GM12878 (cell line): ENCODE data around the gene TMEM161A. TPM values are rescaled to one million over a fixed set of nuclear protein-coding genes. Genes with fewer than 3 reads are reported as not detected.

Source experiments
- ATF3 ChIP-seq: IDR thresholded peaks from 2 replicates; pipeline ENCODE4 v1.6.1; 2011; ENCODE audit warnings: low read depth, mild to moderate bottlenecking, low read length, moderate library complexity, borderline replicate concordance; ENCODE audit errors: extremely low read depth
- BACH1 ChIP-seq: fragments of 450-650 bp; IDR thresholded peaks from 2 replicates; pipeline ENCODE4 v1.6.1; 2017; ENCODE audit warnings: mild to moderate bottlenecking, borderline replicate concordance
- BCL11A ChIP-seq: IDR thresholded peaks from 2 replicates; pipeline ENCODE4 v1.6.1; 2011; ENCODE audit warnings: low read depth, low read length
- BHLHE40 ChIP-seq, 2 experiments: fragments of 450-650 bp in 1 of 2; IDR thresholded peaks; 2 replicates each; pipeline ENCODE4 v1.6.1; 2011 to 2017; ENCODE audit warnings: low read depth in 2 of 2, borderline replicate concordance in 1 of 2, improper control_type of control experiment in 1 of 2, low read length in 1 of 2, mild to moderate bottlenecking in 1 of 2
- BMI1 ChIP-seq: fragments of 450-650 bp; IDR thresholded peaks from 2 replicates; pipeline ENCODE4 v1.6.1; 2016; ENCODE audit warnings: mild to moderate bottlenecking, moderate library complexity, borderline replicate concordance
- CBX5 ChIP-seq: sonication (generic); IDR thresholded peaks from 2 replicates; pipeline ENCODE4 v1.6.1; 2016; ENCODE audit warnings: low read depth, moderate library complexity, mild to moderate bottlenecking, inconsistent platforms
- DPF2 ChIP-seq: fragments of 450-650 bp; IDR thresholded peaks from 2 replicates; pipeline ENCODE4 v1.6.1; 2017; ENCODE audit warnings: mild to moderate bottlenecking
- EZH2 ChIP-seq: IDR thresholded peaks from 2 replicates; pipeline ENCODE4 v1.6.1; 2012; ENCODE audit warnings: low read depth, mild to moderate bottlenecking, control low read depth, inconsistent platforms, low read length, borderline replicate concordance; ENCODE audit not compliant: control insufficient read depth
- HSF1 ChIP-seq: fragments of 150-350 bp; IDR thresholded peaks from 2 replicates; pipeline ENCODE4 v1.6.1; 2014; ENCODE audit warnings: mild to moderate bottlenecking, low read depth, low read length
- JUNB ChIP-seq: IDR thresholded peaks from 2 replicates; pipeline ENCODE4 v1.6.1; 2016; ENCODE audit warnings: antibody characterized with exemption, mild to moderate bottlenecking
- MLLT1 ChIP-seq: fragments of 450-650 bp; IDR thresholded peaks from 2 replicates; pipeline ENCODE4 v1.6.1; 2016; ENCODE audit warnings: mild to moderate bottlenecking
- NR2C2 ChIP-seq: IDR thresholded peaks from 2 replicates; pipeline ENCODE4 v1.6.1; 2011; ENCODE audit warnings: borderline replicate concordance, low read depth; ENCODE audit not compliant: control insufficient read depth, insufficient read length
- NRF1 ChIP-seq: conservative IDR thresholded peaks from 2 replicates; pipeline ENCODE4 v1.6.1; 2011; ENCODE audit warnings: mild to moderate bottlenecking, low read depth, low read length, improper control_type of control experiment
- RB1 ChIP-seq: fragments of 450-650 bp; formaldehyde crosslinking; IDR thresholded peaks from 2 replicates; pipeline ENCODE4 v1.6.1; 2017; ENCODE audit warnings: mild to moderate bottlenecking, borderline replicate concordance
- RCOR1 ChIP-seq: conservative IDR thresholded peaks from 2 replicates; pipeline ENCODE4 v1.6.1; 2012; ENCODE audit warnings: low read depth, low read length, improper control_type of control experiment
- SIN3A ChIP-seq: IDR thresholded peaks from 2 replicates; pipeline ENCODE4 v1.6.1; 2012; ENCODE audit warnings: low read depth, low read length, improper control_type of control experiment
- SIX5 ChIP-seq: IDR thresholded peaks from 2 replicates; pipeline ENCODE4 v1.6.1; 2011; ENCODE audit warnings: mild to moderate bottlenecking, low read depth, low read length, moderate library complexity; ENCODE audit not compliant: severe bottlenecking
- YY1 ChIP-seq: IDR thresholded peaks from 2 replicates; pipeline ENCODE4 v1.6.1; 2011; ENCODE audit warnings: low read depth, mild to moderate bottlenecking, low read length
- ZNF622 ChIP-seq: fragments of 450-650 bp; IDR thresholded peaks from 2 replicates; pipeline ENCODE4 v1.6.1; 2017; ENCODE audit warnings: mild to moderate bottlenecking, inconsistent platforms
- polyA plus RNA-seq, 11 experiments: library from polyadenylated mRNA; depleted of rRNA in 4 of 11; unstranded in 6 of 11; stranded (reverse) in 5 of 11; fragments of >200 nt; fragmentation: Nextera tagmentation in 4 of 11; fragmentation: Illumina TruSeq in 1 of 11; extraction: Ambion mirVana in 4 of 11; extraction: Trizol in 1 of 11; gene quantifications; 1 replicate in 1 of 11; 2 replicates in 10 of 11; pipeline versions ENCODE4 v1.2.1 to v1.2.3, GENCODE V29; 2011 to 2016; ENCODE audit warnings: inconsistent platforms in 2 of 11, missing spikeins in 2 of 11, low read depth in 1 of 11
- total RNA-seq, 4 experiments: library from RNA; depleted of rRNA in 3 of 4; stranded (reverse); fragments of >200 nt in 3 of 4; fragmentation: Illumina TruSeq in 1 of 4; extraction: Trizol in 1 of 4; gene quantifications; 2 replicates each; pipeline versions ENCODE4 v1.2.1 to v1.2.3, GENCODE V29; 2013 to 2021
- TF ChIP-seq, protein P1 (sequence below): fragments of 450-650 bp; IDR thresholded peaks from 2 replicates; pipeline ENCODE4 v1.6.1; 2017; ENCODE audit warnings: mild to moderate bottlenecking, moderate library complexity

The TMEM161A gene
- total and polyA plus RNA-seq, 10 of the 15 experiments (the other 5 are each of a cell fraction or from before 2014, with no cell fraction given): 1.1 to 37.1 (median 19.0) TPM

GRCh38 chr19:19170053-19170872 lies 32.0 kb upstream of the TMEM161A start, which contains the start of gene MEF2B (continued):
- TF ChIP-seq NRF1 (no peak), DPF2 (peak; percentile 45; the same call in 1 of the 2 replicates), BHLHE40 (IDR thresholded peaks at IDR 0.05; ENCODE audit: borderline replicate concordance in 1 of 2, low read depth in 2 of 2, low read length in 1 of 2) (peak; percentile 57 to 88; a peak in 3 of 4 replicates), CBX5 (no peak), BACH1 (no peak), JUNB (no peak), SIN3A (no peak), YY1 (peak; percentile 38), SIX5 (no peak), BCL11A (no peak), RB1 (no peak), ATF3 (no peak), ZNF622 (no peak), NR2C2 (no peak), MLLT1 (0 out of 2 replicates have a peak, but pooled peaks have one; percentile 49), BMI1 (no peak), EZH2 (no peak), RCOR1 (no peak), HSF1 (no peak)
- TF ChIP-seq, protein P1, sequence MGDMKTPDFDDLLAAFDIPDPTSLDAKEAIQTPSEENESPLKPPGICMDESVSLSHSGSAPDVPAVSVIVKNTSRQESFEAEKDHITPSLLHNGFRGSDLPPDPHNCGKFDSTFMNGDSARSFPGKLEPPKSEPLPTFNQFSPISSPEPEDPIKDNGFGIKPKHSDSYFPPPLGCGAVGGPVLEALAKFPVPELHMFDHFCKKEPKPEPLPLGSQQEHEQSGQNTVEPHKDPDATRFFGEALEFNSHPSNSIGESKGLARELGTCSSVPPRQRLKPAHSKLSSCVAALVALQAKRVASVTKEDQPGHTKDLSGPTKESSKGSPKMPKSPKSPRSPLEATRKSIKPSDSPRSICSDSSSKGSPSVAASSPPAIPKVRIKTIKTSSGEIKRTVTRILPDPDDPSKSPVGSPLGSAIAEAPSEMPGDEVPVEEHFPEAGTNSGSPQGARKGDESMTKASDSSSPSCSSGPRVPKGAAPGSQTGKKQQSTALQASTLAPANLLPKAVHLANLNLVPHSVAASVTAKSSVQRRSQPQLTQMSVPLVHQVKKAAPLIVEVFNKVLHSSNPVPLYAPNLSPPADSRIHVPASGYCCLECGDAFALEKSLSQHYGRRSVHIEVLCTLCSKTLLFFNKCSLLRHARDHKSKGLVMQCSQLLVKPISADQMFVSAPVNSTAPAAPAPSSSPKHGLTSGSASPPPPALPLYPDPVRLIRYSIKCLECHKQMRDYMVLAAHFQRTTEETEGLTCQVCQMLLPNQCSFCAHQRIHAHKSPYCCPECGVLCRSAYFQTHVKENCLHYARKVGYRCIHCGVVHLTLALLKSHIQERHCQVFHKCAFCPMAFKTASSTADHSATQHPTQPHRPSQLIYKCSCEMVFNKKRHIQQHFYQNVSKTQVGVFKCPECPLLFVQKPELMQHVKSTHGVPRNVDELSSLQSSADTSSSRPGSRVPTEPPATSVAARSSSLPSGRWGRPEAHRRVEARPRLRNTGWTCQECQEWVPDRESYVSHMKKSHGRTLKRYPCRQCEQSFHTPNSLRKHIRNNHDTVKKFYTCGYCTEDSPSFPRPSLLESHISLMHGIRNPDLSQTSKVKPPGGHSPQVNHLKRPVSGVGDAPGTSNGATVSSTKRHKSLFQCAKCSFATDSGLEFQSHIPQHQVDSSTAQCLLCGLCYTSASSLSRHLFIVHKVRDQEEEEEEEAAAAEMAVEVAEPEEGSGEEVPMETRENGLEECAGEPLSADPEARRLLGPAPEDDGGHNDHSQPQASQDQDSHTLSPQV: no peak
